ENCODE results near the gene BAHCC1.
A peak's percentile ranks its signal among the peaks of the same experiment; 100 is the strongest.

Gene BAHCC1

GRCh38 chr17:81494626-81495377 is 99.5 kb downstream of the BAHCC1 start:
- no peaks in the 10 kb centered on the region for H3K27me3 ChIP-seq (ENCODE audit: control insufficient read depth in 3 of 3, insufficient read depth in 3 of 3, low read depth in 1 of 3, low read length in 3 of 3)
- H4K8ac ChIP-seq (ENCODE audit: low read depth, low read length): no peak overlapping the region
- H3K23ac ChIP-seq (ENCODE audit: low read depth, low read length, poor library complexity): no peak overlapping the region
- no peaks in the 10 kb centered on the region for H3K9me3 ChIP-seq (replicated peaks in 1 of 2; ENCODE audit: control insufficient read depth in 2 of 2, insufficient read depth in 1 of 2, low read depth in 1 of 2, low read length in 2 of 2)
- DNase-seq (ENCODE audit: low spot score): no peak
- WGBS, 2 donors (ENCODE audit: extremely low coverage in 2 of 2, insufficient read length in 2 of 2, insufficient replicate concordance in 1 of 2): no CpG with 5 or more reads among the region's 8 CpGs
- H3K4me2 ChIP-seq (ENCODE audit: insufficient read depth, low read length, poor library complexity, severe bottlenecking): no peak overlapping the region
- peaks cover 2% of the 10 kb centered on the region for H3K79me1 ChIP-seq (ENCODE audit: low read depth, low read length)
- peak overlapping the region; percentile 64 for H2AFZ ChIP-seq (ENCODE audit: low read length)
- no peak overlapping the region for H2BK15ac ChIP-seq (ENCODE audit: low read length)
- no peak overlapping the region for H3K4me3 ChIP-seq (ENCODE audit: low read length in 2 of 2)
- H3K14ac ChIP-seq (ENCODE audit: low read length): no peak overlapping the region
- H2BK5ac ChIP-seq (ENCODE audit: low read length): no peak overlapping the region
- no peak overlapping the region for H2BK120ac ChIP-seq (ENCODE audit: low read depth, low read length)
- peaks cover 10 to 19% of the 10 kb centered on the region in 2 donors for H3K4me1 ChIP-seq (ENCODE audit: control insufficient read depth in 2 of 2, insufficient read depth in 1 of 2, low read depth in 1 of 2, low read length in 2 of 2)
- no peak overlapping the region for H2BK12ac ChIP-seq (ENCODE audit: low read length)
- H3K36me3 ChIP-seq (replicated peaks in 1 of 2; ENCODE audit: control insufficient read depth in 2 of 2, insufficient read depth in 2 of 2, low read length in 2 of 2): no peaks in the 10 kb centered on the region
- H3K18ac ChIP-seq (ENCODE audit: low read length): no peak overlapping the region
- no peak overlapping the region for H3K9ac ChIP-seq (ENCODE audit: low read depth, low read length, poor library complexity)
- no peak overlapping the region for H3K27ac ChIP-seq (replicated peaks; ENCODE audit: low read length)
- no peak overlapping the region for H4K91ac ChIP-seq (ENCODE audit: low read depth, low read length, poor library complexity)
- no peak overlapping the region for H3K4ac ChIP-seq (ENCODE audit: low read length)
- no peak overlapping the region for H2AK5ac ChIP-seq (ENCODE audit: low read depth, low read length)

DNA sequence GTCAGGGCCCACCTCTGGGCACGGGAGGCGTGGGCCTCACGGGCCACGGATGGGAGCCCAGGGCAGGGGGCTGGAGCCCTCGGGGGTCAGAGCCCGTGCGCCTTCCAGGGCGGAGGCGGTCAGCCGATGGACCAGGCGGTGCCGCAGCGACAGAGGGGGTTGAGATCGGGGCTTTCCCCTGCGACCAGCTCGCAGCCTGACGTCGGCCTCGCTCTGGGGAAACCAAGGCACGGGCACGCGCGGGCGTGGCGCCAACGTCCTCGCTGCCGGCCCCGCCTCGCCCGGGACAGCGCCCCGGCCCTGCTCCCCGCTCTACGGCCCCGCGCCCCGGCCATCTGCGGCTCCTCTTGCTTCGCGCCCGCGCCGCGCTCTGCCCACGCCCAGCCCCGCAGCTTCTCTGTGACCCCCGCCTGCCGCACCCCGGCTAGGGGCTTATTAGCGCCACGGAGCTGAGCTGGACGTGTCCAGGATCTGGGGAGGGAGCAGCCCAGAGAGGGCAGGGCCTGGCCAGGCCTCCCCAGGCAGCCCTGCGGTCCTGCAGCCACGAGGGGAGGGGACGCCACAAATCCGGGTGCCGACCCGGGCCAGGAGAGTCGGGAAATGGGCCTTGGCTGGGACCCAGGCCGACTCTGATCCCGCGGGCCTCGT is 103.8 kb downstream of the BAHCC1 start:
- no peak overlapping the region for H2BK5ac ChIP-seq (ENCODE audit: low read length)
- H3K4me2 ChIP-seq (ENCODE audit: insufficient read depth, low read length, poor library complexity, severe bottlenecking): no peak overlapping the region
- peaks cover 1 to 4% of the 10 kb centered on the region in 2 donors for H3K4me1 ChIP-seq (ENCODE audit: control insufficient read depth in 2 of 2, insufficient read depth in 1 of 2, low read depth in 1 of 2, low read length in 2 of 2)
- peaks cover 0 to 2% of the 10 kb centered on the region in 2 donors for H3K9me3 ChIP-seq (replicated peaks in 1 of 2; ENCODE audit: control insufficient read depth in 2 of 2, insufficient read depth in 1 of 2, low read depth in 1 of 2, low read length in 2 of 2)
- H3K9ac ChIP-seq (ENCODE audit: low read depth, low read length, poor library complexity): no peak overlapping the region
- H2AK5ac ChIP-seq (ENCODE audit: low read depth, low read length): peak overlapping the region; percentile 90
- peak overlapping the region; percentile 99 for H3K14ac ChIP-seq (ENCODE audit: low read length)
- H3K79me1 ChIP-seq (ENCODE audit: low read depth, low read length): no peaks in the 10 kb centered on the region
- no CpG with 5 or more reads among the region's 64 CpGs for WGBS, 2 donors (ENCODE audit: extremely low coverage in 2 of 2, insufficient read length in 2 of 2, insufficient replicate concordance in 1 of 2)
- peak overlapping the region; percentile 98 for H2BK12ac ChIP-seq (ENCODE audit: low read length)
- peak overlapping the region; percentile 81 for H2BK15ac ChIP-seq (ENCODE audit: low read length)
- H2BK120ac ChIP-seq (ENCODE audit: low read depth, low read length): peak overlapping the region; percentile 0
- H3K36me3 ChIP-seq (replicated peaks in 1 of 2; ENCODE audit: control insufficient read depth in 2 of 2, insufficient read depth in 2 of 2, low read length in 2 of 2): no peaks in the 10 kb centered on the region
- H3K18ac ChIP-seq (ENCODE audit: low read length): peak overlapping the region; percentile 83
- H3K4ac ChIP-seq (ENCODE audit: low read length): no peak overlapping the region
- no peak overlapping the region for H3K4me3 ChIP-seq (ENCODE audit: low read length in 2 of 2)
- no peak overlapping the region for H4K8ac ChIP-seq (ENCODE audit: low read depth, low read length)
- peak overlapping the region; percentile 73 for H3K23ac ChIP-seq (ENCODE audit: low read depth, low read length, poor library complexity)
- no peak overlapping the region for H3K27ac ChIP-seq (replicated peaks; ENCODE audit: low read length)
- H3K27me3 ChIP-seq (ENCODE audit: control insufficient read depth in 3 of 3, insufficient read depth in 3 of 3, low read depth in 1 of 3, low read length in 3 of 3): peaks cover 0 to 6% (median 0%) of the 10 kb centered on the region in 3 experiments
- no peak overlapping the region for H4K91ac ChIP-seq (ENCODE audit: low read depth, low read length, poor library complexity)
- H2AFZ ChIP-seq (ENCODE audit: low read length): no peak overlapping the region
- DNase-seq (ENCODE audit: low spot score): no peak

GRCh38 chr17:81499601-81499970 is 104.3 kb downstream of the BAHCC1 start:
- Histone ChIP-seq H3K4me3 (ENCODE audit: low read length in 2 of 2) (no peak overlapping the region), H4K8ac (ENCODE audit: low read depth, low read length) (no peak overlapping the region), H2AFZ (ENCODE audit: low read length) (no peak overlapping the region), H3K4me1 (ENCODE audit: control insufficient read depth in 2 of 2, insufficient read depth in 1 of 2, low read depth in 1 of 2, low read length in 2 of 2) (peaks cover 1 to 4% of the 10 kb centered on the region in 2 donors), H4K91ac (ENCODE audit: low read depth, low read length, poor library complexity) (peak overlapping the region; percentile 11), H3K27me3 (ENCODE audit: control insufficient read depth in 3 of 3, insufficient read depth in 3 of 3, low read depth in 1 of 3, low read length in 3 of 3) (peaks cover 0 to 6% (median 0%) of the 10 kb centered on the region in 3 experiments), H3K18ac (ENCODE audit: low read length) (peak overlapping the region; percentile 83), H2AK5ac (ENCODE audit: low read depth, low read length) (peak overlapping the region; percentile 2), H2BK12ac (ENCODE audit: low read length) (no peak overlapping the region), H3K9me3 (replicated peaks in 1 of 2; ENCODE audit: control insufficient read depth in 2 of 2, insufficient read depth in 1 of 2, low read depth in 1 of 2, low read length in 2 of 2) (peaks cover 0 to 2% of the 10 kb centered on the region in 2 donors), H3K9ac (ENCODE audit: low read depth, low read length, poor library complexity) (no peak overlapping the region), H3K36me3 (replicated peaks in 1 of 2; ENCODE audit: control insufficient read depth in 2 of 2, insufficient read depth in 2 of 2, low read length in 2 of 2) (no peaks in the 10 kb centered on the region), H2BK5ac (ENCODE audit: low read length) (no peak overlapping the region), H3K4ac (ENCODE audit: low read length) (no peak overlapping the region), H3K27ac (replicated peaks; ENCODE audit: low read length) (no peak overlapping the region), H2BK120ac (ENCODE audit: low read depth, low read length) (peak overlapping the region; percentile 0), H3K4me2 (ENCODE audit: insufficient read depth, low read length, poor library complexity, severe bottlenecking) (no peak overlapping the region), H2BK15ac (ENCODE audit: low read length) (peak overlapping the region; percentile 81), H3K14ac (ENCODE audit: low read length) (peak overlapping the region; percentile 0), H3K23ac (ENCODE audit: low read depth, low read length, poor library complexity) (peak overlapping the region; percentile 73), H3K79me1 (ENCODE audit: low read depth, low read length) (no peaks in the 10 kb centered on the region)
- DNase-seq (ENCODE audit: low spot score): no peak
- no CpG with 5 or more reads among the region's 12 CpGs for WGBS, 2 donors (ENCODE audit: extremely low coverage in 2 of 2, insufficient read length in 2 of 2, insufficient replicate concordance in 1 of 2)

DNA sequence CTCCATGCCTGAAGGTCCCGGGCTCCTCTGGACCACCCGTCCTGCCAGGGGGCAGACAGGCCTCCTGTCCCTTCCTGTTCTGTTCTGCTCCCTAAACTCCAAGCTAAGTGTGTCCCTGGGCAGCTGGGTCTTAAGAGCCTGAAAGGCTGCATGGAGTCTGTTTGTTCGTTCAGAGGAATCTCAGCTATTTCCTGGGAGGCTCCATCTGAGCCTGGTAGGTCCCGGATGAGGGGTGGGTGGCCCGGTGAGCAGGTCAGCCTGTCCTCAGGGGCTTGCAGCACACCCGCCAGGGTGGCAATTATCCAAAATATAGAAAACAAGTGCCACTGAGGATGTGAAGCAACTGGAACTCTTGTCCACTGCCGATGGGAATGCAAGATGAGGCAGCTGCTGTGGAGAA is 104.8 kb downstream of the BAHCC1 start:
- Histone ChIP-seq H3K27ac (replicated peaks; ENCODE audit: low read length) (no peak overlapping the region), H2BK15ac (ENCODE audit: low read length) (no peak overlapping the region), H3K9ac (ENCODE audit: low read depth, low read length, poor library complexity) (no peak overlapping the region), H3K4me1 (ENCODE audit: control insufficient read depth in 2 of 2, insufficient read depth in 1 of 2, low read depth in 1 of 2, low read length in 2 of 2) (peaks cover under 1 to 1% of the 10 kb centered on the region in 2 donors), H4K8ac (ENCODE audit: low read depth, low read length) (no peak overlapping the region), H4K91ac (ENCODE audit: low read depth, low read length, poor library complexity) (no peak overlapping the region), H3K27me3 (ENCODE audit: control insufficient read depth in 3 of 3, insufficient read depth in 3 of 3, low read depth in 1 of 3, low read length in 3 of 3) (peaks cover 0 to 6% (median 0%) of the 10 kb centered on the region in 3 experiments), H3K79me1 (ENCODE audit: low read depth, low read length) (no peaks in the 10 kb centered on the region), H3K18ac (ENCODE audit: low read length) (peak overlapping the region; percentile 76), H2AFZ (ENCODE audit: low read length) (no peak overlapping the region), H2BK5ac (ENCODE audit: low read length) (no peak overlapping the region), H3K4ac (ENCODE audit: low read length) (no peak overlapping the region), H3K9me3 (replicated peaks in 1 of 2; ENCODE audit: control insufficient read depth in 2 of 2, insufficient read depth in 1 of 2, low read depth in 1 of 2, low read length in 2 of 2) (peaks cover 0 to 2% of the 10 kb centered on the region in 2 donors), H3K4me2 (ENCODE audit: insufficient read depth, low read length, poor library complexity, severe bottlenecking) (no peak overlapping the region), H3K14ac (ENCODE audit: low read length) (no peak overlapping the region), H2BK120ac (ENCODE audit: low read depth, low read length) (no peak overlapping the region), H3K36me3 (replicated peaks in 1 of 2; ENCODE audit: control insufficient read depth in 2 of 2, insufficient read depth in 2 of 2, low read length in 2 of 2) (no peaks in the 10 kb centered on the region), H3K23ac (ENCODE audit: low read depth, low read length, poor library complexity) (no peak overlapping the region), H3K4me3 (ENCODE audit: low read length in 2 of 2) (no peak overlapping the region), H2BK12ac (ENCODE audit: low read length) (no peak overlapping the region), H2AK5ac (ENCODE audit: low read depth, low read length) (no peak overlapping the region)
- WGBS, 2 donors (ENCODE audit: extremely low coverage in 2 of 2, insufficient read length in 2 of 2, insufficient replicate concordance in 1 of 2): no CpG with 5 or more reads among the region's 7 CpGs
- no peak for DNase-seq (ENCODE audit: low spot score)

All from neuronal stem cell (in vitro differentiated cells).